GM21786 (cell line): ENCODE measurements around the gene HIBADH.
"Not testable (repeated sequence)": the region's sequence is repeated elsewhere in the genome, so short reads cannot be mapped to it uniquely, and the experiment has no call there.

ENCODE experiments used
- ATAC-seq: cut with Tn5 transposase; IDR thresholded peaks from one replicate; pipeline ENCODE4 v1.9.1; 2021; ENCODE audit not compliant: unreplicated experiment

Gene HIBADH

DNA sequence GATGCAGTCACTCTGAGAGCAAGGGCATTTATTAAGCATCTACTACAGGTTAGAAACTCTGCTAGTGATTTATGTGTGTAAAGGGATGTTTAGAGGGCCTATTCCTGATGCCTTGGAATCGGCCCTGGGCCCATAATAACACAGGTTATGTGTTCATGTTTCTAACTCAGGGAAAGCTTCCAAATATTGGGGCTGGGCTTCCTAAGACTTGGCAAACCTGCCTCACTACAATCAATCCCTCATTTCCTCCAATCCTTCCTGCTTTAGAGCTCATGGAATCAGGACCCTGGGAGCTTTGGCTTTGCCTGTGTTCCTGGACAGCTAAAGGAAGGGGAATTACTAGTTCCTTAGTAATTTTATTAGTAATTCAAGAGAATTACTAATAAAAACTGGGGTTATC, 148.8 kb downstream of the HIBADH start:
- no peak for ATAC-seq

DNA sequence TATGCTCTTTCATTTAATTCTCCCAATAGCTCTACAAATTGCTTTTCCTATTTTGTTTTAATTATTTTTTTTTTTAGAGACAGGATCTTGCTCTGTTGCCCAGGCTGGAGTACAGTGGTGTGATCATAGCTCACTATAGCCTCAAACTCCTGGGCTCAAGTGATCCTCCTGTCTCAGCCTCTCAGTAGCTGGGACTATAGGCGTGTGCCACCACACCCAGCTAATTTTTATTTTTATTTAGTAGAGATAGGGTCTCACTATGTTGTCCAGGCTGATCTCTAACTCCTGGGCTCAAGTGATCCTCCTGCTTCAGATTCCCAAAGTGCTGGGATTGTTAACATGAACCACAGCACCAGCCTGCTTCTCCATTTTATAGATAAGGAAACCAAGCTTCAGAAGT, 151.3 kb downstream of the HIBADH start:
- ATAC-seq: not testable (repeated sequence)

DNA sequence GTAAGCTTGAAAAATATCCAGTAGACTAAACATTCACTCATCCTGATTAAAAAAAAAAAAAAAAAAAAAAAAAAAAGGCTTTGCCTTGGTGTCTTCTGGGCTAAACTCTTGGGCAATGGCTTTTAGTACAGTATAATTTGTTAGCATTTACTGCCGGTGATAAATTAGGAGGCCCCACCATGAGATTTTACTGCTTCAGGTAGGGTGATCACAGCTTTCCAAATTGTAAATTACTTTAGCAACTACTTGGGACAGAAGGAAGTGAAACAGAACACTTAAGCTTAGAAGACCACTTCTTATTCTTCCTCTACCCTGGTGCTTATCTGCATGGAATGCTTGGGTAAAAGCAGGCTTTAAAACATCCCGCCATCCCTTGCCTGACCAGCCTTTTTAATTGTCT, 152.1 kb downstream of the HIBADH start:
- no peak for ATAC-seq

DNA sequence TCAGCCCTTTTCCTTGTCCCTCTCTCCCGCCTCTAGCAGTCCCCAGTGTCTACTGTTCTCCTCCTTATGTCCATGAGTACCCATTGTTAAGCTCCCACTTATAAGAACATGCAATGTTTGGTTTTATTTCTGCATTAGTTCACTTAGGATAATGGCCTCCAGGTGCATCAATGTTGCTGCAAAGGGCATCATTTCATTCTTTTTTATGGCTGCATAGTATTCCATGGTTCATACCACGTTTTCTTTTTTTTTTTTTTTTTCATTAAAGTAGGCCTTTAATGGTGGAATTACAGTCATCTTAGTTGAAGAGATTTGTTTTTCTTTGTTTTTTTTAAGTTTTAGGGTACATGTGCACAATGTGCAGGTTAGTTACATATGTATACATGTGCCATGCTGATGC, 160.8 kb downstream of the HIBADH start:
- ATAC-seq: not testable (repeated sequence)

DNA sequence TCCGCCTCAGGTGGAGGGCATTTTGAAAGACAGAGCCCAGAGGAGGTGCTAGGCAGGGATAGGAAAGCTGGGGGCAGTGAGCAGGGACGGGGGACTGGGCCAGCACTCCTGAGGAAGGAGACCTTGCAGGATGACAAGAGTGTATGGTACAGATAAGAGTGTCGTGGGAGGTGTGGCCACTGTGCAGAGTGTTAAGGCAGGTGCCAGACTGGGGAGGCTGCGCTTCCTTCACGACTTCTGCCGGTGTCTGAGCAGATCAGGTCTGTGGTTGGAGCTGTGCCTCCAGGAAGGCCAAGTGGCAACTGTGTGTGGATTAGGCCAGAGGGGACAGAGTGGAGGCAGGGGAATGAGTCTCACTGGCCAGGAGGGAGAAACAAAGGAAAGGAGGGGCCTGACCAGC, 161.7 kb downstream of the HIBADH start:
- no peak for ATAC-seq

DNA sequence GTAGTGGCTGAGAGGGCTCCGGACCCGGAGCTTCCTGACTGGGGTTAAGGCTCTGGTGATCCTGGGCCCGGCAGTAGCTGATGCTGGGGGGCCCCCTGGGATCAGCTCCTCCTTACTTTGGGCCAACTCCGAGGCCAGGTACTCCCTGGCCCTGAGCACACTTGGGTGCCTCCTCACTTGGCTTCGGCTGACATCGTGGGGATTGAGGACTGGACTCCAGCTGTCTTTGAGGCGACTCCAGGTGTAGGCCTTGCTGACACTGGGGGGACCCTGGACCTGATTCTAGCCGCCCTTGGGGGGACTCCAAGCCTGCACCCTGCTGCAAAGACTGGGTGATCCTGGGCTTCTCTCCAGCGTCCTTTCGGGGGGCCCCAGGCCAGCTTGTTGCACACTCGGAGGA, 170.5 kb downstream of the HIBADH start:
- no peak for ATAC-seq

DNA sequence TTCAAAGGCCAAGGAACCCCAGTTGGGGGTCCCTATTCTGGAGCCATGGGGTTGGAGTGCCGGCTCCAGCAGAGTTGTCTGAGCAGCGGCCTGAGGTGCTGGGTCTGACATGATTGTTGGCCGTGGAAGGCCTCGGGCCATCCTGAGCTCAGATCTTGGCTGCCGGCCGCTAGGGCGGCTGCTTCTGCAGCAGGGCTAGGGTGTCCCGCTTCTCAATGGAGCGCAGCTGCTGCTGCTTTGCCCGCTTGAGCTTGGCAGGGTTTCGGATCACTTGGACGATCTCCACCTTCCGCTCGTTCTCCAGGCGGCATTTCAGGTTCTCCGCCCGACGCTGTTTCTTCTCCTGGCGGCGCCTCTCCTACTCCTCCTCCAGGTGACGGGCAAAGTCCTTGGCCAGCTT, 171.1 kb downstream of the HIBADH start:
- no peak for ATAC-seq

DNA sequence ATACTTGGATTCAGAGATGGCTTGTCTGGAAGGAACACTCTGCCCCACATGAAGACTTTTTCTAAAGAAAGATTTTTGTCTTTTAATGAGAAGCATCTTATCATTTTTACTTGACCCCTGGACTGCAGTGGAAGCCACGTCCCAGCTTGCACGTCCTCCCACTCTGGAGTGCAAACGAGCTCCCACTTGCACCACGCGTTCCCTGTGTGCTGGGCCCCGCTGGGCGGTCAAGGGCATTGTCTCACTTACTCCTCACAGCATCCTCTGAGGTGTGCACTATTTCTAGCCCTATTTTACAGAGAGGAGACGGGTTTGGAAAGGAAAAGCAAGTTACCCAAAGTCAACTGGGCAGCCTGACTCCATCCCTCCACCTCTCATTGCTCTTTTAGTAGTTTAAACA, 175.2 kb downstream of the HIBADH start:
- no peak for ATAC-seq

DNA sequence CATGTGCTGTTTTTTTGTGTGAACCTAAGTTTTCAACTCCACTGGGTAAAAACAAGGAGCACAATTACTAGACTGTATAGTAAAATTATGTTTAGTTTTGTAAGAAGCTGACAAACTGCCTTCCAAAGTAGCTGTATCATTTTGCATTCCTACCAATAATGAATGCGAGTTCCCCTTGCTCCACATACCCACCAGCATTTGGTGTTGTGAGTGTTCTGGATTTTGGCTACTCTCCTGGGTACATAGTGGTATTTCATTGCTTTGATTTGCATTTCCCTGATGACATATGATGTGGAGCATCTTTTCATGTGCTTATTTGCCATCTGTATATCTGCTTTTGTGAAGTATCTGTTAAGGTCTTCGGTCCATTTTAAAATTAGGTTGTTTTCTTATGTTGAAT, 178.2 kb downstream of the HIBADH start:
- no peak for ATAC-seq

DNA sequence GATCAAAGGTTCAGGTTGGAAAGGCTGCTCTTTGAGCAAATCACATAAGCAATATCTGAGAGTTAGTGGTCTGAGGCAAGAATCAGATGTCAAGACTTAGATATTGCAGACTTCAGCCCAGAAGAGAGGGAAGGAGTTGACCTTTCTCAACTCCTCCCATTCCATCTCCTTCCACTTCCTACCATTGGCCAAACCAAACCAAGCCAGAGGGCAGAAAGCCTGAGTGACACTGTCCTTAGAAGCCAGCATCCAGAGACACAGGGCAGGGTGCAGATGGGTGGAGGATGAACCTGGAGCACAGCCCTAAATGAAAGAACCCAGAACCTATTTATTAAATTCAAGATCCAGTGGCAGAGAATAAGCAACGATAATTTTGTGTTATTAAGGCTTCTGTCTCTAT, 180.5 kb downstream of the HIBADH start:
- ATAC-seq: no peak

DNA sequence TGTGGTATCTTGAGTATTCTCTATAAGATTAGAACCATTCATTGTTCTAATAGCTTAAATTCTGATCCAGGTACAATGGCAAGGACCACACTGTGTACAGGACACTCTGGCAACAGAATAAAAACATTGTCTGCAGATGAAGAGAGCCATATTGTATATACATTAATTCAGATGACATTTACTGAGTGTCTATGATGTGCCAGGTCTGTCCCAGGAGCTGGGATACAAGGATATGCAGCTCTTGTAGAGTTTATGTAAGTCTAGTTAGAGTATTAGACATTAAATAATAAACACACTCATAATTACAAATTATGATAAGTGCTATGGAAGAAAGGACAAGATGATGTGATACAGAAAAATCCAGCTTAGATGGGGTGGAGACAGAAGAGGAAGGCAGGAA, 184.1 kb downstream of the HIBADH start:
- no peak for ATAC-seq

DNA sequence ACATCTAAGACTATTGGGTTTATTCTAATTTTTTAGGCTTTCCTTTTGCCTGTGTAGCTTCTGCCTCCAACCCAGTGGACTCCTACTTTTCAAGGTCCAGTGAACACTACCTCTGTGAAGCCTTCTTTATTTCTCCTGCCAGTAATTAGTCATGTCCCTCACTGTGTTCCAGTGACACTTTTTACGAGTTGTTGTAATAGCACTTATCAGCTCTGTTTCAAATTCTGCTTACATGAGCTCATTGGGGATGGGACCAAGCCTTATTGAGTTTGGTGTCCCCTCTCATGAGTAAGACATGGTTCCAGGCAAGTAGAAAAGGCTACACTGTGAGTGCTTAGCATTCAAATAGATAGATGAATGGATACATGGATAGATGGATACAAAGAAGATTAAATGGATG, 184.6 kb downstream of the HIBADH start:
- no peak for ATAC-seq

DNA sequence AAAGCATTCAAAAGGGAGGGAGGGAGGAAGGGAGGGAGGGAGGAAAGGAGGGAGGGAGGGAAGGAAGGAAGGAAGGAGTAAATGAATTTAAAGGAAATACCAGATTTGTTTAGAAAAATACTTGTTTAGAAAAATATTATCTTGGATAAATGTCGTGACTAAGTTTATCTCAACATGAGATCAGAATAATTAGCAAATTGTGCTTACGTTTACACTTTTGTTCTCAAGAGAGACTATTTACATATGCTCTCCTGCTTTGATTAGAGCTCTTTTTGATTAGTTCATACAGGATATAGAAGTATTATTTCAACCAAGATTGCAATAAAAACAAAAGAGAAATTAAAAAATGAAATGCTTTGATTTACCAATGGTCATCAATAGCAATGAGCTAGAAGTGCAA, 186.2 kb downstream of the HIBADH start:
- no peak for ATAC-seq
